ENCODE measurements around the gene ABCA7. TPM values are rescaled to one million over a fixed set of nuclear protein-coding genes. Genes with fewer than 3 reads are reported as not detected.

Gene ABCA7
- total and polyA plus RNA-seq, 2 of the 13 experiments (the other 11 are each of a cell fraction or from before 2014, with no cell fraction given), result 4.4 to 32.4 TPM

DNA sequence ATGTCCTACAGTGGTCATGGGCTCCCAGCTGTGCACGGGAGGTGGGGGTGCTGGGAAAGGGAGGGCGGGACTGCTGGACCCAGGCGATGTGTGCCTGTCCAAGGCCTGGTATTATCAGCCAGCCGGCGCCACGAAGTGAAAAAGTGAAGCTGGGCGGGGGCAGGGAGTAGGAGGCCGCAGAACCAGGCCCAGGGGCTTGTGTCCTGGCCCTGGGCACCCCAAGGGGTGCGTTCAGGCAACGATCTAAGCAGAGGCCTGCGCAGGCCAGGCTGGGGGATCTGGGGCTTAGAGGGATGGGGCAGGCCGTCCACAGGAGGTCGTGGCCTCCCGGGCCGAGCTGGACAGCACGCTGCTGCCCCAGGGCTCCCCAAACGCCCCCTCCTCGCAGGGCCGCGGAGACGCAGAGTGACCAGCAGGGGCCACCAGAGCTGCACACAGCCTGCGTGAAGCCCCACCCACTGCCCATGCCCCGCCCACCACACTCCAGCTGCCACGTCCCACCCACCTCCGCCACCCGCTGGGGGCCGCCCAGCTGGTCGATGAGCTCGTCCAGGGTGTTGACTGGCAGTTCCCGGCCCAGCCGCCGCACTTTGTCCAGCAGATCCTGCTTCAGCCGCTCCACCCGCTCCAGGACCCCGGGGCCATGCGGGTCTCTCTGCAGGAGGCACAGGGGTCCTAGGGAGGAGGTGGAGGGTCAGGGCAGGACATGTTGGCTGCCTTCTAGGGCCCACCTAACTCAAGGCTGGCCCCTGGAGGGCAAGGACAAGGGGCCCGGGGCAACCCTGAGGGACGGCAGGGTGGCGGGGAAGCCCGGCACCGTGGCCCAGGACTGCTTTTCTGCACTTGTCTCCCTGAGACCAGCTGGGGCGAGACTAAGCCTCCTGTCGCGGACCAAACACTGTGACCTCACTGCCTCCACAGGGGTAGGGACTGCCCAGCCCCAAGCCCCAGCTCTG, 73.4 kb downstream of the ABCA7 start (continued):
- TF ChIP-seq, protein P1, sequence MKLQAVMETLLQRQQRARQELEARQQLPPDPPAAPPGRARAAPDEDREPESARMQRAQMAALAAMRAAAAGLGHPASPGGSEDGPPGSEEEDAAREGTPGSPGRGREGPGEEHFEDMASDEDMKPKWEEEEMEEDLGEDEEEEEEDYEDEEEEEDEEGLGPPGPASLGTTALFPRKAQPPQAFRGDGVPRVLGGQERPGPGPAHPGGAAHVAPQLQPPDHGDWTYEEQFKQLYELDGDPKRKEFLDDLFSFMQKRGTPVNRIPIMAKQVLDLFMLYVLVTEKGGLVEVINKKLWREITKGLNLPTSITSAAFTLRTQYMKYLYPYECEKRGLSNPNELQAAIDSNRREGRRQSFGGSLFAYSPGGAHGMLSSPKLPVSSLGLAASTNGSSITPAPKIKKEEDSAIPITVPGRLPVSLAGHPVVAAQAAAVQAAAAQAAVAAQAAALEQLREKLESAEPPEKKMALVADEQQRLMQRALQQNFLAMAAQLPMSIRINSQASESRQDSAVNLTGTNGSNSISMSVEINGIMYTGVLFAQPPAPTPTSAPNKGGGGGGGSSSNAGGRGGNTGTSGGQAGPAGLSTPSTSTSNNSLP (IDR thresholded peaks at IDR 0.05; ENCODE audit: low read depth, low read length), result no peak
- TF ChIP-seq ZNF747 (CRISPR knock-in tag; IDR thresholded peaks at IDR 0.05; ENCODE audit: borderline replicate concordance), result peak; percentile 68; the same call in 1 of the 2 replicates
- TF ChIP-seq ZNF773 (CRISPR knock-in tag; IDR thresholded peaks at IDR 0.05; ENCODE audit: borderline replicate concordance), result 0 out of 2 replicates have a peak, but pooled peaks have one; percentile 35
- no peak for TF ChIP-seq NRL (CRISPR knock-in tag; IDR thresholded peaks at IDR 0.05; ENCODE audit: borderline replicate concordance)
- TF ChIP-seq, protein P2, sequence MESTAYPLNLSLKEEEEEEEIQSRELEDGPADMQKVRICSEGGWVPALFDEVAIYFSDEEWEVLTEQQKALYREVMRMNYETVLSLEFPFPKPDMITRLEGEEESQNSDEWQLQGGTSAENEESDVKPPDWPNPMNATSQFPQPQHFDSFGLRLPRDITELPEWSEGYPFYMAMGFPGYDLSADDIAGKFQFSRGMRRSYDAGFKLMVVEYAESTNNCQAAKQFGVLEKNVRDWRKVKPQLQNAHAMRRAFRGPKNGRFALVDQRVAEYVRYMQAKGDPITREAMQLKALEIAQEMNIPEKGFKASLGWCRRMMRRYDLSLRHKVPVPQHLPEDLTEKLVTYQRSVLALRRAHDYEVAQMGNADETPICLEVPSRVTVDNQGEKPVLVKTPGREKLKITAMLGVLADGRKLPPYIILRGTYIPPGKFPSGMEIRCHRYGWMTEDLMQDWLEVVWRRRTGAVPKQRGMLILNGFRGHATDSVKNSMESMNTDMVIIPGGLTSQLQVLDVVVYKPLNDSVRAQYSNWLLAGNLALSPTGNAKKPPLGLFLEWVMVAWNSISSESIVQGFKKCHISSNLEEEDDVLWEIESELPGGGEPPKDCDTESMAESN (CRISPR knock-in tag; conservative IDR thresholded peaks at IDR 0.05), result 0 out of 2 replicates have a peak, but pooled peaks have one; percentile 20
- TF ChIP-seq, protein P3, sequence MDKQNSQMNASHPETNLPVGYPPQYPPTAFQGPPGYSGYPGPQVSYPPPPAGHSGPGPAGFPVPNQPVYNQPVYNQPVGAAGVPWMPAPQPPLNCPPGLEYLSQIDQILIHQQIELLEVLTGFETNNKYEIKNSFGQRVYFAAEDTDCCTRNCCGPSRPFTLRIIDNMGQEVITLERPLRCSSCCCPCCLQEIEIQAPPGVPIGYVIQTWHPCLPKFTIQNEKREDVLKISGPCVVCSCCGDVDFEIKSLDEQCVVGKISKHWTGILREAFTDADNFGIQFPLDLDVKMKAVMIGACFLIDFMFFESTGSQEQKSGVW (CRISPR knock-in tag; IDR thresholded peaks at IDR 0.05; ENCODE audit: borderline replicate concordance), result no peak
- no peak for TF ChIP-seq TGIF2 (CRISPR knock-in tag; IDR thresholded peaks at IDR 0.05)
- peak; percentile 51; the same call in 1 of the 2 replicates for TF ChIP-seq SMC3 (IDR thresholded peaks at IDR 0.05; ENCODE audit: low read length)
- TF ChIP-seq HHEX (CRISPR knock-in tag; IDR thresholded peaks at IDR 0.05), result no peak
- peak; percentile 79 for TF ChIP-seq SRSF1 (optimal IDR thresholded peaks at IDR 0.05; ENCODE audit: low read depth, low read length)
- no peak for TF ChIP-seq ZNF207 (IDR thresholded peaks at IDR 0.05; ENCODE audit: borderline replicate concordance)
- TF ChIP-seq, protein P4, sequence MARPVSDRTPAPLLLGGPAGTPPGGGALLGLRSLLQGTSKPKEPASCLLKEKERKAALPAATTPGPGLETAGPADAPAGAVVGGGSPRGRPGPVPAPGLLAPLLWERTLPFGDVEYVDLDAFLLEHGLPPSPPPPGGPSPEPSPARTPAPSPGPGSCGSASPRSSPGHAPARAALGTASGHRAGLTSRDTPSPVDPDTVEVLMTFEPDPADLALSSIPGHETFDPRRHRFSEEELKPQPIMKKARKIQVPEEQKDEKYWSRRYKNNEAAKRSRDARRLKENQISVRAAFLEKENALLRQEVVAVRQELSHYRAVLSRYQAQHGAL (CRISPR knock-in tag; IDR thresholded peaks at IDR 0.05; ENCODE audit: not compliant biosample characterization), result no peak
- TF ChIP-seq CENPT (CRISPR knock-in tag; IDR thresholded peaks at IDR 0.05; ENCODE audit: low read depth), result no peak
- peak; percentile 79 for TF ChIP-seq FOXA3 (CRISPR knock-in tag; IDR thresholded peaks at IDR 0.05)
- no peak for TF ChIP-seq ZNF143 (CRISPR knock-in tag; IDR thresholded peaks at IDR 0.05)
- TF ChIP-seq ZNF709 (CRISPR knock-in tag; IDR thresholded peaks at IDR 0.05), result no peak
- TF ChIP-seq SUZ12 (IDR thresholded peaks at IDR 0.05; ENCODE audit: low read depth, low read length), result no peak
- TF ChIP-seq ZBTB38 (CRISPR knock-in tag; IDR thresholded peaks at IDR 0.05), result peak; percentile 80
- TF ChIP-seq RAD51 (IDR thresholded peaks at IDR 0.05; ENCODE audit: borderline replicate concordance), result no peak
- peak; percentile 31; the same call in 1 of the 2 replicates for TF ChIP-seq ZZZ3 (CRISPR knock-in tag; IDR thresholded peaks at IDR 0.05; ENCODE audit: borderline replicate concordance)

All from HepG2 (cell line).